CD4-positive, alpha-beta T cell treated with Interleukin-6 for 4 hours (primary cell): ENCODE results near the gene BCR.
A peak's percentile ranks its signal among the peaks of the same experiment; 100 is the strongest.

Experiments used
- DNase-seq: peaks from one replicate; pipeline ENCODE4 v3.0.0-alpha.2; 2020; ENCODE audit warnings: mixed read lengths

The BCR gene

DNA sequence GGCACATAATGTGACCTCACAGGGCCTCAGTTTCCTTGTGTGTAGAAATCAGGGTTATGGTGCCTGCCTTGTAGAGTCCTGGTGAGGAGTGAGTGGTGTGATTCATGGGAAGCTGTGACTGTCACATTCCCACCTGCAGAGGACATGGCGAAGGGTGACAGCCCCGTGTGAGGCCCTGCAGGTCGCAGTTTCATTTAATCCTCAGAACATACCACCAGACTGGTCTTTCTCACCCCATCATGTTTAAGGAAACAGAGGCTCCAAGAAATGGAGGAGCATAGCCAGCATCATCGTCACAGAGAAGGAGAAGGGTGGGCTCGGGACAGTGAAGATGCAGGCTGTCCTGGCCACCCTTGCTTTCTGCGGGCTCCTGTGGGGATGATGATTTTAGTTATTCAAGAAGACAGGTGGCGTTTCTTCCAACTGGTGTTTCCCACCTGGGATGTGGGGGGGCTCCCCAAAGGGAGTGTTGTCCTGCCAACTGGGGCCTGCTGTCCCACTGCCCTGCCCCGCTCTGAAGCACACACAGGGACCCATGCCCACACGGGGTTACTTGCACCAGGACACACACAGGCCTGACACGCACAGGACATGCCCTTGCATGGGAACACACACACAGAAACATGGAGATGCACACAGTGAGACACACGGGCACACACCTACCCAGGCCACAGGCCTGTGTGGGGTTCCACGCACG lies 100.2 kb downstream of the BCR start:
- DNase-seq = no peak

DNA sequence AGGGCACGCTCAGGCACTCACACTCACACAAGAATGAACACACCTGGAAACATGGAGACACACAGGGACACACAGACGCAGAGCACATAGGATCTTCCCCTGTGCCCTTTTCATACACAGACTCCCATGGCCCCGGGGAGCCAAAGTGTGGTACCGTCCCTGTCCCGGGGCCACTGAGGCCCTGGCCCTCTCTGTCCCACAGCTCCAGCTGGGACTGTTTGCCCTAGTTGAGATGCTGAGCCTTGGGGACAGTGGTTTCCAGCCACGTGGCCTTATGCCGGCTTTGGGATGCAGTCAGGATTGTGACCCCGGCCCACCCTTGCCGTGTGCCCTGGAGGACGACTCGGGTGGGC lies 100.7 kb downstream of the BCR start:
- DNase-seq = no peak

GRCh38 chr22:23281406-23282088 lies 101.2 kb downstream of the BCR start:
- peak; percentile 86 for DNase-seq

DNA sequence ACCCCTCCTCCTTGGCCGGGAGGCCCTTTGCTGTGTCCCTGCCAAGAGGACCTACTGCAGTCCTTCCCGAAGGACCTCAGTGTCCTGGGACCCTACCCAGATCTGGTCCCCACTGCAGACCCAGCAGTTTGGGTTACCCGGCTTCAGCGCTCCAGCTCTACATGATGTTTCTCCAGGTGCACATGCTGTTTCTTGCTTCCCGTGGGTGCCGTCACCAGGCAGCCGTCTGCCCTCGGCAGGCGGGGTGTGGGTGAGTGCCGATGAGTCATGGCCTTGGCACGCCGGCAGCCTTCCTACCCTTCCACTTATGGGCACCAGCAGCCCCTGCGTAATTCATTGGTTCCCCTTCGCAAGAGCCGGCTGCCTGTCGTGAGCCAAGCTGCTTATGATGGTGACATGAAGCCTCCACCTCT lies 101.8 kb downstream of the BCR start:
- no peak for DNase-seq

DNA sequence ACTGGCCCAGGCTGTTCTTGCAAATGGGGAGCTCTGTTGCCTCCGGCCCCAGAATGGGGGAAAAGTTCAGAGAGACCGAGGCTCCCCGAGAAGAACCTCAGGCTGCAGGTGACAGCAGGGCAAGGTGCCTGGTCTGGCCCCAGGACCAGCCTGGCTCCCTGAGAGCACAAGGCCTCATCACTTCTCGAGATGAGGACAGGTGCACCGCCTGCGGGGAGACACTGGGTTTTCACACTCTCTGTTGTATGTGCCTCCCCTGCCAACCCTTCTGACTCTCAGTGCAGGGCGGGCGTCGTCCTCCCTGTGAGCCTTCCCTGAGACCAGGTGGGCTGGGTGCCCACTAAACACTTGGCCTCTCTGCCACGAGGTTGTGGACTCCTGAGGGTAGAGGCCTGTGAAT lies 102.2 kb downstream of the BCR start:
- no peak for DNase-seq

DNA sequence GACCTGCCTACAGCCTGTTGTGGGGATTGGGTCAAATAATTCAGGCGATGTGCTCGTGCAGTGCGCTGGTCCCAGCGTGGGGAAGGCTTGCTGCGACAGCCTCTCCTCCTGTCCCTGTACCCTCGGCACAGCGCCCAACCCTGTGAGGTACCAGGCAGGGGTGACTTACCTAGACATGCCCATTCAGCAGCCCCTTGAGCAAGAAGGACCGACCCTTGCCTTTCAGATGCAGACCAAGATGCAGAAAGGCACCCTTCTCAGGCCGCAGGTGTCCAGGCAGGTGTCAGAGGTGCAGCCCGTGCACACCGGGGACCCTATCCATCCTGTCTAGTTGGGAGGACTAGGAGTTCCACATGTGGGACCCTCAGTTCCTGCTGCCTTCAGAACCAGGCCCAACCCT lies 102.7 kb downstream of the BCR start:
- no peak for DNase-seq

DNA sequence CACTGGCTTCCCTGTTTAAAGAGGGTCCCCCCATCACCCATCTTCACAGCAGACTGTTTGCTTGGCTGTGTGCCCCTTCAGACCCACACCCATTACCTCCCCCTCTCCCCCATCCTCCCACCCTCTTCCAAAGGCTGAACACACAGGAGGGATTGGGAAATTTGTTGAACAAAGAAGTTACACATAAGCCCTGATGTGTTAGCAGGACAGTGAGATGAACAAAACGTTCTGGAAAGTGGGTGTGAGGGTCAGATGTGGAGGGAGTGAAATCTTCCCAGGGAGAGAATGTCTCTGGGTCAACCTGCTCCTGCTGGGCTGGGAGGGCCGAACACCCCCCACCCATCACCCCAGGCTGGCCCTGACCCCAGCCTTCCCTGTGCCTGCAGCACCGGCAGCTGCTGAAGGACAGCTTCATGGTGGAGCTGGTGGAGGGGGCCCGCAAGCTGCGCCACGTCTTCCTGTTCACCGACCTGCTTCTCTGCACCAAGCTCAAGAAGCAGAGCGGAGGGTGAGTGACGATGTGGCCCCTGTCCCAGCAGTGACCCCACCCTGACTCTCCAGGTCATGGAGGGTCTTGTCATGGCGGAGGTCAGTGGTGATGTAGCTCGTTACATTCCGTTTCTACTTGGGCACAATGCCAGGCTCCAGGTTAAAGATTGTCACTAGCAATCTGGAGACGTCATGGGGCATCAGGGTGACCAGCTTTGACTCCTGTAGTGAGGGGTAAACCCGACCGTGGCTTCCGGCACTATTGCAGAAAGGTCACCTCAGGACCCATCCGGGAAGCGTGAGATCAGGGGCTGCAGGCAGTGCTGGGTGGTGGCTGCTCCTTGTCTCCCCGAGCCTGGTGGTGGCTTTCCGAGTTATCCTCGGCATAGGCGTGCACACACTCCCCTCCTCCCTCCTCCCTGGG lies 103.5 kb downstream of the BCR start:
- no peak for DNase-seq

DNA sequence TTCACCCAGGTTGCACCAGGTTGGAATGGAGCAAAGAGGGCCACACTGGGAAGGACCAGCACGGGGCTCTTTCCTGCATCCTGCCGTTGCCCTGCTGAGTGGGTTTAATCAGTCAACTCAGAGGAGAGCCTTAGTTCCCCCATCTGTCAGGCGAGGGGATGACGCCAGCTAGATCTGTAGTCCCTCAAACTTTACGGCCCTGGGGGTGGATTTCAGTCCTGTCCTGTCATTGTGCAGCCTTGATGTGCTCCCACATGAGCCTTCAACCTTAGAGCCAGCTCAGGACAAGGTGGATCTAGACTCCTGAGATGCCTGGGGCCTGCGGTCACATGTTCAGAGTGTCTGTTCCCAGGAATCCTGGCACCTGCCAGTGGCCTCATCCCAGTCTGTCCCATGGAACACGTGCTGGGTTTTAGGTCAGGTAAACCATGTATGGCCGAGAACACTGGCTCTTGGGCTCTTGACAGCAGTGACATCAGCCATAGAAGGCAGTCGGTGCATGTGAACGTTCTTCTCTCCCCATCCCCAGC lies 104.3 kb downstream of the BCR start:
- no peak for DNase-seq

GRCh38 chr22:23285236-23285635 lies 104.9 kb downstream of the BCR start:
- DNase-seq = no peak

DNA sequence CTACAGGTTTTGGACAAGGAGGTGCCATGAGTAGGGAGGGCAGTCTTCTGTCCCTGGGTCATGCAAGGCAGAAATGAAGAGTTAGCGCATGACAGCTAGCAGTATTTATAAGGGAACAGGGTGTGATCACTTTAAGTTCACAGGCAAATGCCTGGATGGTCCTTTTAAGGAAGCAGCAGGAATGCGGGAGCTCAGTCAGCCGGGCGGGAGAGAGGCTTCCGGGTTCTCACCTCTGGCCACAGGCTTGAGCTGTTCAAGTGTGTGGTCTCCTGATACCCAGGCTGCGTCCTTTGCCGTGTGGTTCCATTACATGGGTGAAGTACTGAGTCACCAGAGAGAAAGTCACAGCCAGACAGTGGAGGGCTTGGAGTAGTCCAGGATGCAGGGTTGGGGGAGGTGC lies 105.4 kb downstream of the BCR start:
- DNase-seq = no peak

- DNase-seq = no peak
These were observed 106.0 kb downstream of the BCR start for GRCh38 chr22:23286296-23286695.

- DNase-seq = no peak
These were observed 107.1 kb downstream of the BCR start for GRCh38 chr22:23287136-23288095.

GRCh38 chr22:23288301-23289129 lies 108.2 kb downstream of the BCR start:
- DNase-seq = no peak

- DNase-seq = no peak
These were observed 108.8 kb downstream of the BCR start for GRCh38 chr22:23289130-23289503.

- peak; percentile 67 for DNase-seq
These were observed 109.8 kb downstream of the BCR start for GRCh38 chr22:23289851-23290724.

DNA sequence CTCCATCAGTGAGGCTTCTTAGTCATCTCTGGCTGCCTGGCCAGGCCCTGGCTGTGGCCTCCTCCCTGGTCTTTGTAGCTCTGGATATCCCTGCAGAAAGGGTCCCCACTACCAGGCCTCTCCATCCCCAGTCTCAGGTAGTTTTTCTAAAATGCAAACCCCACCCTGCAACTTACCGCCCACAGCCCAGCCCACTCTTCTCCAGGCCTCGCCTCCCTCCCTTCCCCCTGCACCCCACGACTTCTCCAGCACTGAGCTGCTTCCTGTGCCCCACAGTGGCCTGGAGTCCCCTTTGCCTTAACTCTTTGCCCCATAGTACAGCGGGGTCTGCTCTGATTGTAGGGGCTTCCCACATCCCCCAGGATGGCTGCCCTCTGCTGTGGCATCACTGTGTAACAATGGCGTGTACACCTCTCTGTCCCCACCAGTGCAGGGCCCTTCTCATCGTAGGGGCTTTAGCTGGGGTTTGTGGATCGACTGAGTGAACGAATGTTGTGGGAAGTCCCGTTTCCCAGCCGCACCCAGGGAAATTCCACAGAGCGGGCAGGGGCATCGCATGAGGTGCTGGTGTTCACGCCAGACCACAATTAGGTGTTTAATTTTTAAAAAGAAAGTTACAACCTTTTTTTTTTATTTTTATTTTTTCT lies 111.6 kb downstream of the BCR start:
- no peak for DNase-seq

DNA sequence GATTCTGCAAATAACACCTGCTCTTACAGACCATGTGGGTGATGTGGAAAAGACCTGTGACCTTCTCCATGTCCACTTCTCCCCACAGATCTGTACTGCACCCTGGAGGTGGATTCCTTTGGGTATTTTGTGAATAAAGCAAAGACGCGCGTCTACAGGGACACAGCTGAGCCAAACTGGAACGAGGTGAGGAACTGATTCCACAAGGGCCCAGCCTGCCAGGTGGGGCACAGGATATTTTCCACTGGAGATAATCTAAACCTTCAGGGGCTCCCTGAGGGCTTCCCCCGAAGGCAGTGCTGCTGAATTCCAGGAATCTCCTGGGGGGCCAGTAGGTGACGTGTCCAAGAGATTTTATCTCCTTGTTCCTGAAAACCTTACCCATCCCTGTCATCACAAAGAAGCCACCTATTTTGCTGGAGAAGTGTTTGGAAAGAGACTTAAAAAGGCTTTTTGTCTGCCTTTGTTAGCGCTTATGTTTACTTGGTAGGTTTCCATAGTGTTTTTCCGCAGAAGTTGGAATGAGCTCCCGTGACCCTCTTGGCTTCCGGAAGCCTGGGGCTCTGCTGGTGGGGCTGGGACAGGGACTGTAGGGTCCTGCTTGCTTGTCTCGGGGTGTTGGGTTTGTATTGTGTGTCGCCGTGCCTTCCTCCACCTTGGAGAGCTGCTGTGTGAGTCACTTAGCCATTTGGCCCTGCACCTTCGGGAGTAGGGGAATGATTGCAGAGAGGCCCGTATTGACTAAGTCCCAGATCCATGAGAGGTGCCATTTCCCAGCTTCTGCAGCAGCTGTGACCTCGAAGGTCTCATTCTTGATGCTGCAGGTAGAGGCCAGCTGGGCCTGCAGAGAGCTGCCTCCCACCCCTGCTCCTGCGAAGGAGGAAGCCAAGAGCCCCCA lies 112.4 kb downstream of the BCR start:
- no peak for DNase-seq

DNA sequence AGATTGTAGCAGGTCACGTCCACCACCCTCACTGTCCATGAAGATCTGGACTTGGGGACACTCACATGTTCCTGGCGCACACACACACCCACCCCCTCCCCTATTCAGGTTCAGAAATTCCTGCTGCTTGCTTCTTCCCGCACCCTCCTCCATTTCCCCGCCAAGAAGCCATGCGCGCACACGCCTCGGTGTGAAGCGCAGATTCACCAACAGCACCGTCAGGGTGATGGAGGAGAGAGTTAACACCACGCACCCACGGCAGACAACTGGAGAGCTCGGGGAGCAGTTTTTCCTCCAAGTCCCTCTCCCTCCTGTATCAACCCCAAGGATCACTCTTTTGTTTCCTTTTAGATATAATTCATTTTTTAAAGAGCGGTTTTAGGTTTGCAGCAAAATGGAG lies 113.4 kb downstream of the BCR start:
- DNase-seq = no peak

DNA sequence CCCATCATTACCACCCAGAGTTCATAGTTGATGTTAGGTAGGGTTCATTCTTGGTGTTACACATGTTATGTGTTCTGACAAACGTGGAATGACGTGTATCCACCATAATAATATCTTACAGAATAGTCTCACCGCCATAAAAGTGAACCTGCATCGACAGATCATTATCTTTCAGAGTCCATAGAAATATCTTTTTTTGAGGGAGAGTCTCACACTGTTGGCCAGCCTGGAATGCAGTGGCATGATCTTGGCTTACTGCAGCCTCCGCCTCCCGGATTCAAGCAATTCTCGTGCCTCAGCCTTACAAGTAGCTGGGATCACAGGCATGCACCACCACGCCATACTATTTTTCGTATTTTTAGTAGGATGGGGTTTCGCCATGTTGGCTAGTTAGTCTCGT lies 113.9 kb downstream of the BCR start:
- DNase-seq = no peak
